GM18526 (cell line): ENCODE data around the gene URGCP.

Experiments used
- POLR2A ChIP-seq: IDR thresholded peaks from 3 replicates; pipeline ENCODE4 v1.6.1; 2011; ENCODE audit not compliant: insufficient read length; ENCODE audit errors: extremely low read depth

The URGCP gene

DNA sequence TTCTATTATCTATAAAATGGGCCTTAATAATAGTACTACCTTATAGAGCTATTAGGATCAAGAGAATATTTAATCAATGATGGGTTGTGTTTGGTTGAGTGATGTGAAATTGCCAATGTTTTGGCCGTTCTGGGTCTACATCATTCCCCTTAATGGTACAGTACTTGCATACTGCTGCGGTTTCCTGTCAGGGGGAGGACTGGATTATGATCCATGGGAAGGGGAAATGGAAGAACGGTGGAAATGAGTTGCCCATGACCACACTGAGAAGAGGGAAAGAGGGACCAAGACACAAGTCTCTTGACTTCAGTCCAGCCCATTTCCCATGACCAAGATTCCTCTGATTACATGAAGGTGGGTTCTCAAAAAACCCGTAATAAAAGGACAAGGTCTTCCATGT is 36.1 kb downstream of the URGCP start:
- TF ChIP-seq POLR2A: no peak

- TF ChIP-seq POLR2A: no peak
These were observed 36.5 kb downstream of the URGCP start for GRCh38 chr7:43869867-43870240.

DNA sequence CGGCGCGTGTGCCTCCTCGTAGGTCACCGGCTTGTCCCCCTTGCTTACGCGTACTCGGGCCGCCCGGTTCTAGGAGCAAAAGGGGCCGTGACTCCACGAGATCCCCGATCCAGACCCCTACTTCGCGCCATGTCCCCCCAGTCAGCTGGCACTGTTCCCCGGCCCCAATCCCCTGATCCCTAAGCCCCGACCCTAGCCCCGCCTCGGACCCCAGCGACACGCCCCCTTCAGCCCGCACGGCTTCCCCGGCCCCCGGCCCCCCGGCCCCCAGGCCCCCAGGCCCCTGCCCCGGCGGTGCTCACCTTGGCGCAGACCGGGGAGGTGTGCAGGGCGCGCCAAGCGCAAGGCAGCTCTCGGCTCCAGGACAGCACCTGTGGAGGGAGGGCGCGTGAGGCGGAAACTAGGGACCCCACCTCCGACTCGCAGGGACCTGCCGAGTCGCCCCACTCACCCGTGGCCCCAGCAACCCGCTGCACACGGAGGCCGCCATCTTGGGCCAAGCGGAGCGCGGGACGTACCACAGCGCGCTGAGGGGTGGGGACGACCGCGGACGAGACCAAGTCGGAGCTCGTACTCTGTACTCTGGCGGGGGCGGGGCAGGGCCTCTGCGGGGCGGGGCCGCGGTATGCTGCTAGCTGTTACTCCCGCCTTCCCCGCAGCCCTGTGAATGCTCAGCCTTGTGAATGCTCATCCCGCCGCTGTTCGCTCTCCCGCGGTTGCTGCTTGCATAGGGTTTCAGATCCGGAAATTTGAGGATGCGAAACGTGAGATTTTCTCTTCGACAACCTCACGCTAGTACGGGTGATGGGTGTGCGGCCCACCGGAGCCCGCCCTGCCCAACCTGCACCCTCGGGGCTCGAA is 37.2 kb downstream of the URGCP start, which contains the start of gene MRPS24:
Gene MRPS24 (minus strand): TSS at position 512 of the 861 bp plus-strand sequence. CDS start 22 bp downstream, at position 490.
- TF ChIP-seq POLR2A: peak; percentile 90

DNA sequence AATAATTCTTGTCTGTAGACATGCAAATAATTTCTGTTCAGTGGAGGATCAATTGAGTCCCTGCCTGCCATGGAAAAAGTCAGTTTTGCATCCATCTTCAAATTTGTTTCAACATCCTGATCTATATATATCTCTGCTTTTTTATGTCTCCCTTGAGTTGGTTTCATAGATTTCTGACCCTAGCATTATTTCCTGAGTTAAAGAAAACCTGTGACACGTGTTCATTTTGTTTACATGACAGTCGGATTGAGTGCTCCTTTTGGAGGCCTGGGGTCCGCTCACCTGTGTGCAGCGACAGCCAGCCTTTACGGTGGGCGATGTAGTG is 37.8 kb downstream of the URGCP start:
- TF ChIP-seq POLR2A: no peak

DNA sequence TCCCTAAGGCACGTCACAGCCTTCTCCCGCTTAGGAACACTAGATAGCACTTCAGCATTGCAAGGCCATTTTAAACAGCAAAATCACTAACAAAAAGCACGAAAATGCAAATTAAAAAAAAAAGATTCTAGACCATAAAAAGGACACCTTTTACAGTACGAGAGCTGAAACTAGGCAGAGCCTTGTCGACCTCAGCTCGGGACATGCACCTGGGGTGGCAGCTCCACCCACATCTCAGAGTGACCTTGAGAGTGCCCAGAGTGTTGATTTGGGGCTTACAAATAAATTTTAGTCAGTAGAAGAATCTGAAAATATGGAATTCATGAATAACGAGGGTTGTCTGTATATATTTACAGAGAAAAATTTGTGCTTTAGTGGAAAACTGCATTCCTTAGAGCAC is 38.2 kb downstream of the URGCP start:
- TF ChIP-seq POLR2A: no peak

GRCh38 chr7:43865277-43865676 is 41.1 kb downstream of the URGCP start:
- no peak for TF ChIP-seq POLR2A

DNA sequence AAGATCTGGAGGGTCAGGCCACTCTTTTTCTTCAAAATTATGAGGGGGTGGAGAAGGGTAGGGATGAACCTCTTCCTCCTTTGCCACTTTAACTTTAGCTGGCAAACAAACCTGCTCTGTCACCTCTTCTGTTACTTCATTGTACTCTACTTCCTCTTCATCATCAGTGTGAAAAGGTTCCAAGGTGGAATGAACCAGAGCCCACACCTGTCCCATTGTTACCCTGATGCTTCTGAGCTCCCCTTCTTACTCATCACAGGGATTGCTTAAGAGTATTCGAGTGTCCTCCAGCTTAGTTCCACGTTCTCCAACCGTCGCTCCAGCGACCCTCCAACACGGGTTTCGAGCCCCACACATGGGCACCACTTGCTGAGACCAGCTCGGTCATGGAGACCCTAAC is 42.3 kb downstream of the URGCP start:
- TF ChIP-seq POLR2A: no peak

DNA sequence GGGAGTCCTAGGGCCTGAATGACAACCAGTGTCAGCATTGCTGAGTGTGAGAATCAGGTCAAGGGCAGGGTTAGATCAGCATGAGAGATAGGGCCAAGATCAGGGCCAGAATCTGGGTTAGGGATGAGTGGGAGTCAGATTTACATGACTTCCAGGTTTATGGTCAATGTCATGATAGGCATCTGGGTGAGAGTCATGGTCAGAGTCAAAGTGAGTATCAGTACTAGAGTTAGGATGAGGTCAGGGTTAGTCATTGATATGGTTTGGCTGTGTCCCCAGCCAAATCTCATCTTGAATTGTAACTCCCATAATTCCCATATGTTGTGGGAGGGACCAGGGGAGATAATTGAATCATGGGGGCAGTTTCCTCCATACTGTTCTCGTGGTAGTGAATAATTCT is 49.4 kb downstream of the URGCP start:
- TF ChIP-seq POLR2A: no peak

- TF ChIP-seq POLR2A: no peak
These were observed 50.1 kb downstream of the URGCP start for GRCh38 chr7:43856316-43856715.

DNA sequence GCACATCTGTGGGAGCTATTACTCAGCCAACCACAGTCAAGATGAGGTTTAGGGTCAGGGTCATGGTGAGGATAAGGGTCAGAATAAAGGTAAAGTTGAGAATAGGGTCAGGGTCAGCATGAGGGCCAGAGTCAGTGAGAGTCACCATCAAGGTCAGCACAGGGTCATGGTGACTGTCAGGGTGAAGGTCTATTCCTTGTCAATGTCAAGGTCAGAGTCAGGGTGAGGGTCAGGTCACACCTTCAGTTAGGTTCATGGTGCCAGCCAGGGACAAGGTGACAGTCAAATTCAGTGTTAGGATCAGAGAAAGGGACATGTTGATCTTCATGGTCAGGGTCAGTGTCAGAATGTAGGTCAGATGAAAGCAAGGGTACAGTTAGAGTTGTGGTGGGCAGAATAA is 51.2 kb downstream of the URGCP start:
- TF ChIP-seq POLR2A: no peak

DNA sequence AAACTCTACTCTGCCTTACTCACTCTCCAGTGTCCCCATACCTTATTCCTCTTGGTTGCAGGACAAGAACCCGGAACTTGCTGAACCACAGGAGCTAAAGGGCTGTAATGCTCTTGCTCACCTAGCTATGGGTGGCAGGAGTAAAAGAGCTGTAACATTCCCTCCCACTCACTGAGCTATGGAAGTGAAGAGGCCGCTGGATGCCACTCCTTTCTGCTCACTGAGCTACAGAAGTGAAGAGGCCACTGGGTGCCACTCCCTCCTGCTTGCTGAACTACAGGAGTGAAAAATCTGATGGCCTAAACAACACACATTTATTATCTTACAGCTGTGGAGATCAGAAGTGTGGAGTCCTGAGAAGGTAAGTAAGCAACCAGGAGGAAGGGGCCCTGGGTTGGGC is 54.6 kb downstream of the URGCP start:
- TF ChIP-seq POLR2A: no peak

DNA sequence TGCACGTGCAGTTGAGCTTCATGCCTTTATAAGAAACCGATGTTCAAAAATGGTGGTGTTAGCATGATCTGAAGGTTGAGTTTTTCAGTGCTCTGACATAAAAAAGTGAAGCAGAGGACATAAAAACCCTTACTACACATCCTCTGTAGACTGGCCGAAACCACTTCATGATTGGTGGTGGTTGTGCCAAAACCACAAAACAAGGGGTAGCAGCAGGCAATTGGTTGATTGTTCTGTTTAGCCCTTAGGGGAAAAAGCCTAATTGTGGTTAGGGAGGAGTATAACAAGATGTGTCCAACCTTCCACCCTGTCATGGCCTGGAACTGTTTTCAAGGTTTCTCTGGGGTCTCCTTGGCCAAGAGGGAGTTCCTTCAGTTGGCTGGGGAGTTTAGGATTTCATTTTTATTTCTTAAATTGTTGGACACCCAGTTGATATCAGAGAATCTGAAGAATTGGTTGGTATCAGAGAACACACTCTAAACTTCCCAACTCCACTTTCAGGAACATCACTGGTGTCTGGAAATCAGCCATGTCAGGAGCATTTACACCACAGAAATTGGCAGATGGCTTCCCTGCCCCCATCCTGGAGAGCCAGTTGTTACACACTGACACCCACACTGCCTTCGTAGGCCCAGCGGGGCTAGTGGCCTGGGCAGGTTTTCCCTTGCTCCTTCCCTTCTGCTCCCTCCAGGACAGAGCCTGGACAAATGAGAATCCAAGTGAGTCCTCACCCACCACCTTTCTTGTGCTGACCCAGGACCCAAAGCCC is 55.9 kb downstream of the URGCP start:
- no peak for TF ChIP-seq POLR2A

GRCh38 chr7:43849047-43849446 is 57.3 kb downstream of the URGCP start:
- no peak for TF ChIP-seq POLR2A

- no peak for TF ChIP-seq POLR2A
These were observed 58.9 kb downstream of the URGCP start for GRCh38 chr7:43847496-43847895.

GRCh38 chr7:43844662-43845061 is 61.7 kb downstream of the URGCP start:
- no peak for TF ChIP-seq POLR2A

GRCh38 chr7:43844257-43844656 is 62.1 kb downstream of the URGCP start:
- TF ChIP-seq POLR2A: no peak
